Keratinocyte (primary cell): ENCODE results near the gene SLC6A9.

ENCODE experiments used
- EZH2 ChIP-seq: IDR thresholded peaks from one replicate; pipeline ENCODE4 v1.6.1; 2012; ENCODE audit warnings: inconsistent platforms, mild to moderate bottlenecking, low read length, moderate library complexity
- TF ChIP-seq, protein P1 (sequence below), 3 experiments: IDR thresholded peaks in 1 of 3; conservative IDR thresholded peaks in 1 of 3; optimal IDR thresholded peaks in 1 of 3; 2 replicates in 2 of 3; 3 replicates in 1 of 3; pipeline versions ENCODE3 to v1.5.1; 2011; ENCODE audit warnings: low read length in 3 of 3, mild to moderate bottlenecking in 3 of 3, moderate library complexity in 2 of 3, control low read depth in 1 of 3, inconsistent platforms in 1 of 3; ENCODE audit not compliant: insufficient read depth in 2 of 3; ENCODE audit errors: extremely low read depth in 1 of 3

DNA sequence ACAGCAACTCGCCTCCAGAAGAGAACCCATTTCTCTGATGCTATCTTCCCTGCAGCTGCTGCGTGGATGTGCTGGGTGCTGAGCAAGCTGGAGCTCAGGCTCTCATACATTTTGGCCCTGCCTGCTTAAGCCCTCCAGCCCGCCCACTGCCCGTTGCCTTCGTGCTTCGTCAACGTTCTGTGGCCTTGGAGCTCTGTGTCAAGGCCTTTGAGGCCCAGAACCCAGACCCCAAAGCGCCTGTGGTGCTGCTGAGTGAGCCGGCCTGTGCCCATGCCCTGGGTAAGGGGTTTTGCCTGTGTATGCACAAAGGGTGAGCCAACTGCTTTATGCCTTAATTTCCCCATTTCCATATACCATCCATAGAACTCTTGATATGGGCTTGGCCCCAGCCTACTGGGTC is 60.4 kb downstream of the SLC6A9 start:
- TF ChIP-seq, protein P1, sequence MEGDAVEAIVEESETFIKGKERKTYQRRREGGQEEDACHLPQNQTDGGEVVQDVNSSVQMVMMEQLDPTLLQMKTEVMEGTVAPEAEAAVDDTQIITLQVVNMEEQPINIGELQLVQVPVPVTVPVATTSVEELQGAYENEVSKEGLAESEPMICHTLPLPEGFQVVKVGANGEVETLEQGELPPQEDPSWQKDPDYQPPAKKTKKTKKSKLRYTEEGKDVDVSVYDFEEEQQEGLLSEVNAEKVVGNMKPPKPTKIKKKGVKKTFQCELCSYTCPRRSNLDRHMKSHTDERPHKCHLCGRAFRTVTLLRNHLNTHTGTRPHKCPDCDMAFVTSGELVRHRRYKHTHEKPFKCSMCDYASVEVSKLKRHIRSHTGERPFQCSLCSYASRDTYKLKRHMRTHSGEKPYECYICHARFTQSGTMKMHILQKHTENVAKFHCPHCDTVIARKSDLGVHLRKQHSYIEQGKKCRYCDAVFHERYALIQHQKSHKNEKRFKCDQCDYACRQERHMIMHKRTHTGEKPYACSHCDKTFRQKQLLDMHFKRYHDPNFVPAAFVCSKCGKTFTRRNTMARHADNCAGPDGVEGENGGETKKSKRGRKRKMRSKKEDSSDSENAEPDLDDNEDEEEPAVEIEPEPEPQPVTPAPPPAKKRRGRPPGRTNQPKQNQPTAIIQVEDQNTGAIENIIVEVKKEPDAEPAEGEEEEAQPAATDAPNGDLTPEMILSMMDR (optimal IDR thresholded peaks at IDR 0.05 in 1 of 3, IDR thresholded peaks at IDR 0.05 in 1 of 3, conservative IDR thresholded peaks at IDR 0.05 in 1 of 3; ENCODE audit: extremely low read depth in 1 of 3, insufficient read depth in 2 of 3, low read length in 3 of 3): no peak
- TF ChIP-seq EZH2: no peak
